Heart right ventricle (tissue), 16 donors: ENCODE measurements around the gene LARP4B. TPM values are rescaled to one million over a fixed set of nuclear protein-coding genes. Genes with fewer than 3 reads are reported as not detected.

Source experiments
- ATAC-seq, 8 donors: fragments of 200-7000 bp; cut with Tn5 transposase; one replicate each; pipeline ENCODE4 v1.9.1; 2020; ENCODE audit warnings: mild to moderate bottlenecking in 8 of 8, moderate library complexity in 8 of 8, moderate number of reproducible peaks in 1 of 8
- DNase-seq, 2 donors: peaks; one replicate each; pipeline ENCODE4 v3.0.0-alpha.2; 2020
- H3K27ac ChIP-seq, 10 donors: fragments of 200-600 bp; sonication (generic) in 2 of 10; one replicate each; pipeline versions ENCODE4 v1.5.0 to v1.8.0; 2020 to 2022; ENCODE audit warnings: mild to moderate bottlenecking in 3 of 10
- H3K27me3 ChIP-seq, 7 donors: fragments of 200-600 bp; one replicate each; pipeline ENCODE4 v1.8.0; 2021 to 2022; ENCODE audit warnings: mild to moderate bottlenecking in 2 of 7
- H3K36me3 ChIP-seq, 9 donors: fragments of 200-600 bp; sonication (generic) in 1 of 9; one replicate each; pipeline versions ENCODE4 v1.5.0 to v1.8.0; 2020 to 2022; ENCODE audit warnings: mild to moderate bottlenecking in 2 of 9
- H3K4me1 ChIP-seq, 9 donors: fragments of 200-600 bp; sonication (generic) in 1 of 9; one replicate each; pipeline versions ENCODE4 v1.5.0 to v1.8.0; 2020 to 2022; ENCODE audit warnings: mild to moderate bottlenecking in 4 of 9
- H3K4me3 ChIP-seq, 10 donors: fragments of 200-600 bp; sonication (generic) in 2 of 10; one replicate each; pipeline versions ENCODE4 v1.5.0 to v1.8.0; 2020 to 2022; ENCODE audit warnings: mild to moderate bottlenecking in 7 of 10, moderate library complexity in 2 of 10
- H3K9me3 ChIP-seq, 11 donors: fragments of 200-600 bp in 10 of 11; sonication (generic) in 2 of 11; one replicate each; pipeline versions ENCODE4 v1.5.0 to v1.8.0; 2013 to 2022; ENCODE audit warnings: mild to moderate bottlenecking in 2 of 11, control low read depth in 1 of 11, moderate library complexity in 1 of 11
- CTCF ChIP-seq, 9 donors: fragments of 200-600 bp; sonication (generic) in 2 of 9; IDR thresholded peaks; one replicate each; pipeline versions ENCODE4 v1.5.0 to v1.8.0; 2021 to 2022; ENCODE audit warnings: antibody characterized with exemption in 9 of 9, mild to moderate bottlenecking in 5 of 9, moderate library complexity in 1 of 9
- WGBS, 2 donors: extraction: QIAGEN DNeasy Blood & Tissue Kit; methylation state at CpG; one replicate each; pipeline ENCODE4 v1.1.7; 2013; ENCODE audit warnings: inconsistent platforms in 1 of 2; 5-methylcytosine and 5-hydroxymethylcytosine counted together
- intact Hi-C, 10 donors: fragments of 100-400 bp; cut with DNase I; formaldehyde crosslinking; loops; one replicate each; pipeline versions ENCODE4 v1.11.1 to v1.14.2; 2022
- polyA plus RNA-seq, 2 donors: library from polyadenylated mRNA; stranded (reverse); fragments of 200-250 nt; gene quantifications; one replicate each; pipeline ENCODE4 v1.2.3, GENCODE V29; 2013
- total RNA-seq, 10 donors: library from RNA; stranded (reverse); fragmentation: NEBNext Ultra II Directional in 3 of 10; extraction: Animal tissue kit (Norgen Biotek cat#: 25700) in 3 of 10; gene quantifications; one replicate each; pipeline versions ENCODE4 v1.2.1 to v1.2.4, GENCODE V29; 2021 to 2023
- donor health status: Arrhythmogenic right ventricular cardiomyopathy.
- donor health status: ischemic (EF 13 %, LVEDD 7.1; RV severe dilation, severe dysfunction).
- donor health status: healthy with polysubstance abuse.
- donor health status: DM: no; HTN: yes; CAD: no.
- donor health status: DM: no; HTN: no; CAD: no.
- donor health status: ischemic (EF 25% LVEDD 6.9; RV normal size, moderate dysfunction).
- donor health status: ischemic (EF 25% LVEDD 5.7; RV mildly dilated, moderate dysfunction).
- donor health status: healthy.
- donor health status: DM: yes; HTN: yes; CAD: no.
- donor health status: Ischemic cardiomyopathy.
- donor health status: ischemic (EF 35%, LVEDD 5.7; RV mildly dilated, moderate dysfunction).
- donor health status: nonischemic (EF 11% LVEDD 7.7; RV severe dilation, severe dysfunction).
- donor health status: DM: yes; HTN: yes; CAD: no.
- donor health status: PGD.
- donor health status: ischemic (EF 29% LVEDD 5.4; RV normal size, mild dysfunction).
- donor health status: nonischemic (EF 23%, LVEDD 6.1; RV moderate dilation, normal function).

The LARP4B gene
- total and polyA plus RNA-seq, 12 donors = 10.6 to 82.6 (median 61.9) TPM

- no peak for DNase-seq
- no peak for TF ChIP-seq CTCF (IDR thresholded peaks at IDR 0.05)
- Histone ChIP-seq H3K36me3 (peaks cover 0 to 30% (median 11%) of the 10 kb centered on the region in 9 donors), H3K9me3 (peaks cover 0 to 4% (median 0%) of the 10 kb centered on the region in 11 donors), H3K4me1 (peaks cover 0 to 10% (median 0%) of the 10 kb centered on the region in 9 donors), H3K27me3 (no peaks in the 10 kb centered on the region), H3K27ac (no peak overlapping the region), H3K4me3 (no peak overlapping the region)
- intact Hi-C loops = loop anchor here in 1 of 10 donors (10.0 kb wide), 1 partner anchor 208 kb away; no protein-coding TSS in a partner anchor
- peak in 5 of 8 donors; percentile 5 to 18 (median 15) for ATAC-seq
- 75 to 76% methylated on average over 25 of the region's 25 CpGs for WGBS, 2 donors
Measured at GRCh38 chr10:803041-803741, 128.3 kb downstream of the LARP4B start.

- DNase-seq (no peak), ATAC-seq (no peak)
- no peak for TF ChIP-seq CTCF (IDR thresholded peaks at IDR 0.05)
- Histone ChIP-seq H3K27me3 (no peaks in the 10 kb centered on the region), H3K4me1 (peaks cover 0 to 10% (median 0%) of the 10 kb centered on the region in 9 donors), H3K36me3 (peaks cover 0 to 23% (median 9%) of the 10 kb centered on the region in 9 donors), H3K9me3 (peaks cover 0 to 7% (median 0%) of the 10 kb centered on the region in 11 donors), H3K27ac (no peak overlapping the region), H3K4me3 (no peak overlapping the region)
- intact Hi-C loops = loop anchor here in 1 of 10 donors (10.0 kb wide), 1 partner anchor 208 kb away; no protein-coding TSS in a partner anchor
- 81 to 85% methylated on average over 9 of the region's 9 CpGs for WGBS, 2 donors
Measured at GRCh38 chr10:802506-802905, 129.0 kb downstream of the LARP4B start.

- no peak overlapping the region for H3K27ac ChIP-seq
- peaks cover 0 to 21% (median 0%) of the 10 kb centered on the region in 11 donors for H3K9me3 ChIP-seq
- H3K36me3 ChIP-seq = no peaks in the 10 kb centered on the region
- H3K4me1 ChIP-seq = no peaks in the 10 kb centered on the region
- intact Hi-C loops = no loop called here
- ATAC-seq (no peak), DNase-seq (no peak)
- 95 to 96% methylated on average over 1 of the region's 1 CpG for WGBS, 2 donors
- no peaks in the 10 kb centered on the region for H3K27me3 ChIP-seq
- no peak overlapping the region for H3K4me3 ChIP-seq
- TF ChIP-seq CTCF (IDR thresholded peaks at IDR 0.05) = no peak
Measured at GRCh38 chr10:797179-797578, 134.3 kb downstream of the LARP4B start.

GRCh38 chr10:796233-796632, 135.3 kb downstream of the LARP4B start:
- 73 to 74% methylated on average over 4 of the region's 4 CpGs for WGBS, 2 donors

More at GRCh38 chr10:796233-796632, 135.3 kb downstream of the LARP4B start:
- no peaks in the 10 kb centered on the region for H3K4me1 ChIP-seq
- intact Hi-C loops = no loop called here
- no peak for TF ChIP-seq CTCF (IDR thresholded peaks at IDR 0.05)
- no peaks in the 10 kb centered on the region for H3K36me3 ChIP-seq
- no peak for DNase-seq
- H3K9me3 ChIP-seq = peaks cover 0 to 19% (median 0%) of the 10 kb centered on the region in 11 donors
- H3K27ac ChIP-seq = no peak overlapping the region
- ATAC-seq = no peak
- H3K4me3 ChIP-seq = no peak overlapping the region
- no peaks in the 10 kb centered on the region for H3K27me3 ChIP-seq
